PC-9 (cell line): Measurements from ENCODE around the gene CBLN2.

Experiments used
- EZH2 ChIP-seq: fragments of 200-600 bp; sonication (generic); IDR thresholded peaks from 2 replicates; pipeline ENCODE4 v1.8.0; 2017; ENCODE audit warnings: antibody characterized with exemption, low read depth
- TF ChIP-seq, protein P1 (sequence below): fragments of 200-600 bp; sonication (generic); conservative IDR thresholded peaks from 2 replicates; pipeline ENCODE4 v1.6.1; 2017; ENCODE audit warnings: mixed run types, antibody characterized with exemption, mild to moderate bottlenecking, moderate library complexity

DNA sequence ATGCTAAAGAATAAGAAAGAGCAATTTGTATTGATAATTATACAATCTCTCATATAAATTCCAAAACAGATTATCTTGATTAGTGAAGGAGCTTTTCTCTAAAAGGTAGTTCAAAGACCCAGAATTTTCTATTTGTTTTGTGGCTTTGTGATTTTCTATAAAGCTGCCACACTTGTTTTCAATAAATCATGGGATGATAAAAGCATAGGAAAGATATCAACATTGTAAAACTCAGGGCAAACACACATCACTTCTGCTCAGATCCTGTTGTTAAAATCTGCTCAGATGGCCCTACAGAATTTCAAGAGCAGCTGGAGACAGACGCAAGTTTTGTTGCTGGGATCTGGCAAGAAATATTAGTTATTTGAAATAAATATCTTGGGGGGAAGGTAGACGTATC lies 28.8 kb upstream of the CBLN2 start:
- TF ChIP-seq, protein P1, sequence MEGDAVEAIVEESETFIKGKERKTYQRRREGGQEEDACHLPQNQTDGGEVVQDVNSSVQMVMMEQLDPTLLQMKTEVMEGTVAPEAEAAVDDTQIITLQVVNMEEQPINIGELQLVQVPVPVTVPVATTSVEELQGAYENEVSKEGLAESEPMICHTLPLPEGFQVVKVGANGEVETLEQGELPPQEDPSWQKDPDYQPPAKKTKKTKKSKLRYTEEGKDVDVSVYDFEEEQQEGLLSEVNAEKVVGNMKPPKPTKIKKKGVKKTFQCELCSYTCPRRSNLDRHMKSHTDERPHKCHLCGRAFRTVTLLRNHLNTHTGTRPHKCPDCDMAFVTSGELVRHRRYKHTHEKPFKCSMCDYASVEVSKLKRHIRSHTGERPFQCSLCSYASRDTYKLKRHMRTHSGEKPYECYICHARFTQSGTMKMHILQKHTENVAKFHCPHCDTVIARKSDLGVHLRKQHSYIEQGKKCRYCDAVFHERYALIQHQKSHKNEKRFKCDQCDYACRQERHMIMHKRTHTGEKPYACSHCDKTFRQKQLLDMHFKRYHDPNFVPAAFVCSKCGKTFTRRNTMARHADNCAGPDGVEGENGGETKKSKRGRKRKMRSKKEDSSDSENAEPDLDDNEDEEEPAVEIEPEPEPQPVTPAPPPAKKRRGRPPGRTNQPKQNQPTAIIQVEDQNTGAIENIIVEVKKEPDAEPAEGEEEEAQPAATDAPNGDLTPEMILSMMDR: no peak
- TF ChIP-seq EZH2: no peak
